ACHN (cell line): Measurements from ENCODE around the gene SUSD3.

Source experiments
- DNase-seq: peaks from one replicate; pipeline ENCODE4 v3.0.0-alpha.2; 2015
- in situ Hi-C: cut with HindIII; loops from 2 replicates; pipeline ENCODE4 v1.10.0; 2017; ENCODE audit warnings: low sequenced_read_pairs, low pct_ligation_motif_present, low pct_unique_long_range_greater_than_20kb

Gene SUSD3

GRCh38 chr9:93064392-93065134 is 6.1 kb downstream of the SUSD3 start:
- in situ Hi-C loops, result no loop called here

GRCh38 chr9:93065135-93065720 is 6.7 kb downstream of the SUSD3 start:
- DNase-seq, result no peak
- in situ Hi-C loops, result no loop called here

More at GRCh38 chr9:93064392-93065134, 6.1 kb downstream of the SUSD3 start:
- DNase-seq, result no peak

GRCh38 chr9:93066978-93067603 is 8.6 kb downstream of the SUSD3 start:
- in situ Hi-C loops, result no loop called here
- DNase-seq, result no peak

- in situ Hi-C loops, result no loop called here
- no peak for DNase-seq
Observed at GRCh38 chr9:93068956-93069355, 10.5 kb downstream of the SUSD3 start.

- in situ Hi-C loops, result no loop called here
- DNase-seq, result no peak
Observed at GRCh38 chr9:93071464-93071863, 13.0 kb downstream of the SUSD3 start.

GRCh38 chr9:93072383-93072795 is 13.9 kb downstream of the SUSD3 start:
- in situ Hi-C loops, result no loop called here
- DNase-seq, result no peak

GRCh38 chr9:93076101-93076791 is 17.7 kb downstream of the SUSD3 start:
- no peak for DNase-seq
- in situ Hi-C loops, result no loop called here

GRCh38 chr9:93076792-93077128 is 18.3 kb downstream of the SUSD3 start:
- DNase-seq, result no peak
- in situ Hi-C loops, result no loop called here

- in situ Hi-C loops, result no loop called here
- no peak for DNase-seq
Observed at GRCh38 chr9:93077367-93077766, 18.9 kb downstream of the SUSD3 start.

GRCh38 chr9:93077811-93078210 is 19.3 kb downstream of the SUSD3 start:
- no peak for DNase-seq
- in situ Hi-C loops, result no loop called here

GRCh38 chr9:93079371-93079770 is 20.9 kb downstream of the SUSD3 start:
- in situ Hi-C loops, result no loop called here
- no peak for DNase-seq

GRCh38 chr9:93080406-93080805 is 21.9 kb downstream of the SUSD3 start:
- DNase-seq, result no peak
- in situ Hi-C loops, result no loop called here

- in situ Hi-C loops, result no loop called here
Observed at GRCh38 chr9:93081081-93081529, 22.6 kb downstream of the SUSD3 start.

GRCh38 chr9:93081931-93082330 is 23.4 kb downstream of the SUSD3 start:
- DNase-seq, result no peak
- in situ Hi-C loops, result no loop called here

More at GRCh38 chr9:93081081-93081529, 22.6 kb downstream of the SUSD3 start:
- DNase-seq, result no peak

GRCh38 chr9:93082841-93083411 is 24.4 kb downstream of the SUSD3 start:
- in situ Hi-C loops, result no loop called here
- DNase-seq, result no peak

- in situ Hi-C loops, result no loop called here
- no peak for DNase-seq
Observed at GRCh38 chr9:93083592-93084470, 25.3 kb downstream of the SUSD3 start.

- in situ Hi-C loops, result no loop called here
- no peak for DNase-seq
Observed at GRCh38 chr9:93084471-93084881, 26.0 kb downstream of the SUSD3 start.

- in situ Hi-C loops, result no loop called here
- DNase-seq, result no peak
Observed at GRCh38 chr9:93085676-93086075, 27.2 kb downstream of the SUSD3 start.
